GM18526 (cell line): ENCODE measurements around the gene NALCN.

Experiments
- POLR2A ChIP-seq: IDR thresholded peaks from 3 replicates; pipeline ENCODE4 v1.6.1; 2011; ENCODE audit not compliant: insufficient read length; ENCODE audit errors: extremely low read depth

NALCN gene

DNA sequence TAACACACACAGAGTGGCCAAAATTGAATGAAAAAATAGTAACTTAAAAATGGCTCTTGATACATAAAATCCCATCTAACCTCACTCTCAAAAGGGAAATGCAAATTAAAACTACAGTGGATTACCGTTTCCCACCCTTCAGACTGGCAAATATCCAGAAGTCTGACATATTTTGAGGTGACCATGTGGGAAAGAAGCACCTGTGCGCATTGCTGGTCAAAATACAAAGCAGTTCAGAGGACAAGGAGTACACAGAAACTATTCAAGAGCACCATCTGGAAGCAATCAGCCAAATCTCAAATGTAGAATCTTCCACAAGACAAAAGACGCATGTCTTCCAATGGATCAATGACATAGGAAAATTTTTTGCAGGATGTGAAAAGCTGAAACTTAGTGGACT, 23.2 kb downstream of the NALCN start:
- TF ChIP-seq POLR2A, result no peak

DNA sequence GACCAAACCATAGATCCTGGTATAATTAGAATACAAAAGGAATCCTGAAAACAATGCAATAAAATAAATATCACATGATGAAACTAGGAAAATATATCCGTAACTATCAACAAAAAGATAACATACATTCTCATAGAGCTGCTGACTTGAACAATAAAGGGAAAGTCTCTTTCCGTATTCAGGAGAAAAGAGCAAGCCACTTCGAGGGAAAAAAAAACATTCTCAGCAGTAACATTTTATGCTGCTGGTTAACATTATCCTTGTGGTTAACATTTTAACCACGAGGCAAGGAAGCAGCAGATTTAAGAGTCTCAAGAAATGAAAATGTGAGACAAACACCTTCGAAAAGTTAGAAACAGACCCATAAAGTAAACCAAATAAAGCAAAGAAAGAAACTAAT, 25.8 kb downstream of the NALCN start:
- TF ChIP-seq POLR2A, result no peak

- TF ChIP-seq POLR2A, result no peak
Measured at GRCh38 chr13:101384929-101385328, 31.4 kb downstream of the NALCN start.

DNA sequence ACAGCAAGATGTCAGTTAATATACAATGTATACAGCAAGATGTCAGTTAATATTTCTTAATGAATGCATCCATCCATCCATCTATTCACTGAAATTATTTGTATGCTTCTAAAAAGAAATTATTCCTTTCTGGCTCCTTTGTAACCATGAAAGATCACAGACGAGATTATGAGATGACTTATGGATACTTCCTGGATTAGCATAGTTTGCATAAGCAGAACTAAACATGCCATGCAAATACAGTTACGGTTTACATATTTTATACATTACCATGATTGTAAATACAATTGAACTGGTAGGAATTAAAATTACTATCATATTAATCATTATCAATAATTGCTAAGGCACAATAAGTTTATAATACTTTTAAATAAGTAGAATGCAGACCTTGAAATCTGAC, 32.7 kb downstream of the NALCN start:
- no peak for TF ChIP-seq POLR2A

DNA sequence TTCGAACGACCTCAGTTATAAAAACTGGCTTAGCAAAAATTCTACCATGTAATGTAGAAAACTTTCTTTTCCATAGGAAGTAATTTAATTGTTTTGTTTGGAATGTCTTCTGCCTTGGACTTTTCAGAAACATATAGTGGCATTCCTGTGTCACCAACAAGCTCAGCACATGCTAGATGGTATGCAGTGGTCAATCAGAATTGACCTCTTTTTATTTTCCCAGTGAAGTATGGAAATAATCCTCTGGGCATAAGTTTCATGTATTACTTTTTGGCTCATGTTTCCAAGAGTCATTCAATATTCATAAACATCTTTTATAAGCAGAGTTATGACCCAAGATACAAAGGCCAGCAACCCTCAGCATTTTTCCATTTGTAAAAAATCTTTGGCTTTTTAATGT, 33.6 kb downstream of the NALCN start:
- TF ChIP-seq POLR2A, result no peak

DNA sequence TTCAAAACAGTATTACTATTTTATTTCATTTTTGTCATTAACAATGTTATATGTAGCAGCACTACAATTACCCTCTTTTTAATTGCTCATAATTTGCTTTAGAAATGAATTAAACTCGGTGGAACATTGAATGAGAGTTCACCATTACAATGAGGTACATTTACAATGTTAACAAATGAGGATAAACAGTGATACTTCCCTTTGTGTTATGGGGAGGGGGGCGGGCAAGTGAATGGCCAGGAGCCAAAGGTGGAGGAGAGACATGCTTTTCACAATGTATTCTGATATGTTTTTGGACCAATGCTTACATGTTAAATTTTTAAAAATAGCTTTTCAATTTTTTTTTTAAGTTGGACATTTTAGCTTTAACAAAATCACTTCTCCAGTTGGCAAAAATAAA, 34.2 kb downstream of the NALCN start:
- TF ChIP-seq POLR2A, result no peak

DNA sequence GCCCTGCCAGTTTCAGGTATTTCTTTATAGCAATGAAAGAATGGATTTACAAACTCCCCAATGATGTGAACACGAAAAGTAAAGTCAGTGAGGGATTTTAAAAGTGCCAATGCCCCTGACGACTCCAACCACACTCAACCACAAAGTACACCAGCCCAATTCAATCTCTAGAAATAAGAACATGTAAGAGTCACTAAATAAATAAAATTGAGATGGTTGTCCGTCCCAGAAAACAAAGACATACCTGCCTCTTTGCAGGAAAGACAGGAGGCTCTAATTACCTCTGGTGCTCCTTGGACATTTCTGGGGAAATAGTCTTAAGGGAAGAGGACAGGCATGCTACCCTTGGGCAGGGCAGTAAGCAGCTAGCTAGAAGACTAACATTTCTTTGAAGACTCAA, 55.8 kb downstream of the NALCN start:
- no peak for TF ChIP-seq POLR2A

GRCh38 chr13:101354895-101355294, 61.4 kb downstream of the NALCN start:
- TF ChIP-seq POLR2A, result no peak

GRCh38 chr13:101346942-101347728, 69.2 kb downstream of the NALCN start:
- TF ChIP-seq POLR2A, result no peak

DNA sequence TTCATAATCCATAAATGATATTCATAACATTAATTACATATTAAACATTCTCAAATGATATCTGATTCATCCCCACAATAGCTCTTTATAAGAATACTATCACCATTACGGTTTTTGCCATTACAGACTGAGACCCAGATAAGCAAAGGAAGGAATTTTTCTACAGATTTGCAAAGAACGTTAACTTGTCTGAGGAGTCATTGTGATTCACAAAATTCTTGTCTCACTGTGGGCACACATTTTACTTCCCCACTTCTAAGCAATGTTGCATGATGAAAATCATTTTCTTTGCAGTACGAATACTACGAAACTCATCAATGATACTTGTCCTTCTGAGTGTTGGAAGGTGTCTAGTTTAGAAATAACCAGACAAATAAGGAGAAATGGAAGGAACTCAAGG, 70.1 kb downstream of the NALCN start:
- TF ChIP-seq POLR2A, result no peak

DNA sequence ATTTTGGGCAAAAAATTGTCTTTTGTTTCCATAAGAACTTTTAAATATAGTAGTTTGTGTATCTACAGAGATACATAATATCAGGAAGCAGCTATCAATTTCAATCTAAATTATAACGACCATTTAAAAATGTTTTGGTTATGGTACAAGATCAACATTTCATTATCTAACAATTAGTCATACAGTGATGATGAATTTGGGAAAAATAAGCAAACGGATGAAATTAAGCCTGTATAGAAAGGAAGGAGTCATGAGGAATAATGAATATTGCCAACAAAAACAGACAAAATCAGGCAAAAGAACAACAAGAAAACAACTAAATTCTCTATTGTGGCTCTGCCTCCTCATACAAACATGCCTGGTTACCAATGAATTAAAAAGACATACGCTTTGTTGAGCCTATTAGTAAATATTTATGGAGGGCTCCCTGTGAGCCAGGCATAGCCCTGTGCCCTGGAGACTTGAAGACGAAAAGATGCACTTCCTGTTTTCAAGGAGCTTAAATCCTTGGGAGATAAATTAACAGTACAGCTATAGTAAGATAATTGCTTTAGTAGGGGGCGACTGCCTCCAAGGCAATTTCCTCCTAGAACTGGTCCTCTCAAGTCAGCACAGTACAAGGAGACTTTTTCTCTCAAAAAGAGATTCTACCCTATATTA, 73.0 kb downstream of the NALCN start:
- no peak for TF ChIP-seq POLR2A

DNA sequence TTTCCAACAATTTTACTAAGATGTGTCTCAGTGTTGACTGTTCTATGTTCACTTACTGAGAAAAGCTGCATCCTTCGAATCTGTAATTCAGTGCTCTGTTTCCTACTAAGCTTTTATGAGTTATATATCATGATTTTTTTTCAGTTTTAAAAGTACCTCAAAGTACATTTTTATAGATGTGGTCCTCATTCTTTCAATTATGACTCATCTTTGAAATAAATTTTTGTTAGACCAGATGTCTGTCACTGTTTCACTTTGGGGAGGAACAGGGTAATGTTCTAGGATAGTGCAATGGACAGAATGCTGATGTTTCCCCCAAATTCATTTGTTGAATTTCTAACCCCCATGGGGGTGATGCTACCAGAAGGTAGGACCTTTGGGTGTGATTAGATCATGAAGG, 74.8 kb downstream of the NALCN start:
- TF ChIP-seq POLR2A, result no peak

GRCh38 chr13:101339202-101339601, 77.1 kb downstream of the NALCN start:
- TF ChIP-seq POLR2A, result no peak

DNA sequence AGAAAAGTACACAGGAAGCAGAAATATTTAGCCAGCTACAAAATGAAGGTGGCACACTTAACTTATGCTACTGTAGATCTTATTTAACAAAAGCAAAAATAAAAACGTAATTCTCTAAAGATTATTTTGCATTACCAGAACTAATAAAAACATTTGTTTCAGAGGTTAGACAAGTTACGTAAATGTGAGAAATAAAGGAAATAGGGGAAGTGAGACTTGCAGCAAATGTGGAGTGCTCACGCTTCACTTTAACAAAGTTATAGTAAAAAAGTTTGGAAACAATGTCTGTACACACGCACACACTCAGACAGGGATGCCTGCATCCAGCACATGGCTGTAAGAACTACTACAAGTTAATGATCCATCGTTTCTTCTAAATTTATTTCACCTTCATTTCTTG, 83.7 kb downstream of the NALCN start:
- TF ChIP-seq POLR2A, result no peak

DNA sequence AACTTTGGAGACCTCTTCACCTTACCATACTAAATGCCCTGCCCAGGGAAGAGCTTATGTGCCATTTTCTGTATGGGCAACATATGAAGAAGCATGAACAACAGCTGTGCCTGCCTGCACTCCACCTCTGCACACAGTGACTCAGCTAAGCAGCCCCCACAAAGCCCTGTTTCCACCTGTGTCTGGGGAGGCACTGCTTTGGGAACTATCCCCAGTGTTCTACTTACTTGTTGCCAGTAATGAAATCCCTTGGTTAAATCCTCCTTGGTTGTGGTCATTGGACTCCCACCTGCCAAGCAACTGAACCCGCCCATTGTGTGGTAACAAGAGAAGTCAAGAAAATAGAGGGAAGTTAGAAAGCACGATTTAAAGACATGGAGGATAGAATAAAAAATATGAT, 84.6 kb downstream of the NALCN start:
- no peak for TF ChIP-seq POLR2A

DNA sequence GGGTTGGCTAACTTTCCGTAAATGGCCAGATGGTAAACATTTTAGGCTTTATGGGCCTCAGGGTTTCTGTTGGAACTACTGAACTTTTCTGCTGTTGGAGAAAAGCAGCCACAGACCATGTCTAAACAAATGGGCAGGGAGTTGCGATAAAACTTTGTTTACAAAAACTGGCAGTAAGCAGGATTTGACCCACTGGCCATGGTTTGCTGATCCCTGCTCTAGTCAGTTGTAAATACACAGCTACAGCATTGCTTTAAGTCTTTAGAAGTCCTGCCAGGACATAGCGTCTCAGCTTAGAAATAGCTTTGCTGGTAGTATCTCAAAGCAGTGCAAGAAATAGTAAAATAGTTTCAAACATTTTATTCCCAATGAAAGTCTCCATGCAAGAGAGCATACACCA, 88.4 kb downstream of the NALCN start:
- no peak for TF ChIP-seq POLR2A

DNA sequence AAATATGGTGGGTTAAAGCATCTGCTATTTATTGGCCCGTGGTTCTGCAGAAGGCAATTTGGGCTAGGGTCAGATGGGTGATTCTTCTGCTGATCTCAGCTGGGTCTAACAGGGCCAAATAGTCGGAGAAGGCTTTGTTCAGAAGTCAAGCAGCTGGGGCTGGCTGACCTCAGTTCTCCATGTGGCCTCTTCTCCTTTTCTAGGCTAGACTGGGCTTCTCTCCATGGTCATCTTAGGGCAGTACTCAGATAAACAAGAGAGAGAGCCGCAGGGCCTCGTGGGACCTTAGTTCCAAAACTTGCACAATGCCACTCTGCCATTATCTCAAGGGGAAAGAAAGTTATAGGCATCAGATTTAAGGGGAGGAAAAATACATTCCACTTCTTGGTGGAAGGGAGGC, 89.6 kb downstream of the NALCN start:
- no peak for TF ChIP-seq POLR2A
